Left forelimb (tissue), 1 donor: ENCODE results near the gene LRRC73.
"Not testable (repeated sequence)": the region's sequence is repeated elsewhere in the genome, so short reads cannot be mapped to it uniquely, and the experiment has no call there.

Experiments
- DNase-seq: peaks from one replicate; pipeline ENCODE4 v3.0.0-alpha.2; 2018; ENCODE audit warnings: low spot score

The LRRC73 gene, protein sequence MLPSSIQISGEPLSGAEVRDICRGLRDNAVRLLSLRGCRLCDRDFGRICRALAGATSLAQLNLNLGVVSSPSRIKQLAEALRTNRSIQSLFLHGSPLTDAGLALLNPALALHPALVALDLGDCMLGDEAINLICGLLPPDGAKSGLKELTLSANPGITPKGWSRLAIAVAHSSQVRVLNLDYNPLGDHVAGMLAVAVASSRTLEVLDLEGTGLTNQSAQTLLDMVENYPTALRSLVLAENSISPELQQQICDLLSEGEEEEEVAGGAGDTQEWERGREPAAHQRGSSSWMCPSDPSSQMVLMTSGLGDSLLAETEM

DNA sequence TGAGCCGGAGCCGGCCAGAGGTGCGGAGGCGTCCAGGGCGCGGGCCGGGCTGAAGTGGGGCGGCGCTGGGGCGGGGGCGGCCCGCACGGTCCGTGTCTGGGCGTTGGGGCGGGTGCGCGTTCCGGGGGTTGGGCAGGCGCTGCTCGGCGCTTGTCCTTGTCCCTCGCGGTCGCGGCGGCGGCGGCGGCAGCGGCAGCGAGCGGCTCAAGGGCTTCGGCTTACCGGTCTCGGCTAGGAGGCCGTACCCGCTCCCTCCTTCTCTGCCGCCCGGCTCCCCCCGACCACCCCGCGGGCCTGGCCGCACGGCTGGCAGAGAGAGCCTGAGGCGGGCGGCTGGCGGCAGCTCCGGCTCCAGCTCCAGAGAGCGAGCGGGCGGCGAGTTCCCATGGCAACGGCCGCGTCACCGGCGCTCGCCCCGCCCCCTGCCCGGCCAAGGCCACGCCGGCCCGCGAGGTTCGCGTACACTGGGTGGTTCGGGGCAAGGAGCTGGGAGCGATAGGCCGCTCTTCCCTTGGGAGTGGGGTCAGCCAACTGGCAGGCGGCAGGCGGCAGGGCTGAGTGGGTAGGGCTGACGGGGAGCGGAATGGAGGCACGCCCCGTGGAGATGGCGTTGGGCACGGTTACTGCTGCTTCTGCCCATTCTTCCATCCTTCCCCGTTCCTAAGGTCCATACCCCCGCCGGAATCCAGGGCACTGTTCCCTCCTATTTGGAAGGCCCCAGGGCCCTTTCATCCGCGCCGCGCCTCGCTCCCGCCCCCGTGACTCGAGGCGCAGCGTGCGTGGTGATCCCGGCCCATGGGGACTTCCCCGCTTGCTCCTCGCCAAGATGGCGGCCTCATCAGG is at the start of gene LRRC73:
Gene LRRC73 (minus strand): TSS at position 363 of the 843 bp plus-strand sequence. CDS start 561 bp downstream, outside the sequence.
- peak; percentile 91 for DNase-seq

GRCh38 chr6:43559328-43559727 is 49.2 kb upstream of the LRRC73 start:
- DNase-seq = no peak

GRCh38 chr6:43557620-43558019 is 47.5 kb upstream of the LRRC73 start:
- not testable (repeated sequence) for DNase-seq

- no peak for DNase-seq
These were observed 37.1 kb upstream of the LRRC73 start for GRCh38 chr6:43547222-43547621.

- DNase-seq = no peak
These were observed 34.3 kb upstream of the LRRC73 start for GRCh38 chr6:43544461-43544860.

- no peak for DNase-seq
These were observed 31.8 kb upstream of the LRRC73 start for GRCh38 chr6:43541774-43542471.

GRCh38 chr6:43540507-43540906 is 30.4 kb upstream of the LRRC73 start:
- no peak for DNase-seq

DNA sequence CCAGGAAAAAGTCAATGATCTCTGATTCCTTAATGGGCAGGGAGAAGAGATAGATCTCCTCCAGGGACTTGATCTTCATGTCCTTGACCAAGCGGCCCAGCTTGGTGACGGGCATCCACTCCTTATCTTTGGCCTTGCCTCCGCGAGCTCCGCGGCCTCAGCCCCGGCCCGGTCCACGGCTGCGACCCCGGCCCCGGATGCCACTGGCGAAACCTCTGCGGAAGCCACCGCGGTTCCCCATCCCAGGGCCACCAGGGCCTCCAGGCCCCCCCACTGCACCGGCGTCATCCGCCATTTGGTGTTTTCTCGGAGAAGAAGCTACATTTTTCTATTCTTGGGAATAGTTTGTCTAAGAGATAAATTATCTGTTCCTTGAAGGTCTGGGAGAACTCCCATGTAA is 29.3 kb upstream of the LRRC73 start:
- DNase-seq = not testable (repeated sequence)

DNA sequence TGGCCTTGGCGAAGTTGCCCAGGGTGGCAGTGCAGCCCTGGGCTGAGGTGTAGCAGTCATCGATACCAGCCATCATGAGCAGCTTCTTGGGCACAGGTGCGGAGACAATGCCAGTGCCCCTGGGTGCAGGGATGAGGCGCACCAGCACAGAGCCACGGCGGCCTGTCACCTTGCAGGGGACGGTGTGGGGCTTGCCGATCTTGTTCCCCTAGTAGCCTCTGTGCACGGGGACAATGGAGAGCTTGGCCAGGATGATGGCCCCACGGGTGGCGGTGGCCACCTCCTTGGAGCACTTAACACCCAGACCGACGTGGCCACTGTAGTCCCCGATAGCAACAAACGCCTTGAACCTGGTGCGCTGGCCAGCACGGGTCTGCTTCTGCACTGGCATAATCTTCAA is 28.8 kb upstream of the LRRC73 start:
- DNase-seq = not testable (repeated sequence)

GRCh38 chr6:43532201-43532600 is 22.1 kb upstream of the LRRC73 start:
- DNase-seq = no peak

- DNase-seq = no peak
These were observed 14.4 kb upstream of the LRRC73 start for GRCh38 chr6:43524483-43524961.

DNA sequence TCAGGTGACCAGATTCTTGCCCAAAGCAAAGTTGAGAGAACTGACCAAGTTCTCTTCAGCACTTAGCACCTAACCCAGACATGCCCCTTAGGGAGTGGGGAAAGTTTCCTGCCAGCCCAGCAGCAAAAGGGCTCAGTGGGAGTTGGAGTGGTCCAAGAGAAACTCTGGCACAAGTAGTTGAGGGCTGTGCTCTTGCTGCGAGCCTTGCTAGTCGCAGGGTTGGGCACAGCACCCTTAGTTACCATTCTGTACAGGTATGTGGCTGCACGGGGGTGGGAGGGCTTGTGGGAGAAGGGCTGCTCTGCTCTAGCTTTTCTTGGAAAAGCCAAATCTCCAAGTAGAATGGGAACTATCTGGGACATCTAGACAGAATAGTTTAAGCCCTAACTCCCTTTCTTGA is 13.1 kb upstream of the LRRC73 start:
- DNase-seq = no peak

DNA sequence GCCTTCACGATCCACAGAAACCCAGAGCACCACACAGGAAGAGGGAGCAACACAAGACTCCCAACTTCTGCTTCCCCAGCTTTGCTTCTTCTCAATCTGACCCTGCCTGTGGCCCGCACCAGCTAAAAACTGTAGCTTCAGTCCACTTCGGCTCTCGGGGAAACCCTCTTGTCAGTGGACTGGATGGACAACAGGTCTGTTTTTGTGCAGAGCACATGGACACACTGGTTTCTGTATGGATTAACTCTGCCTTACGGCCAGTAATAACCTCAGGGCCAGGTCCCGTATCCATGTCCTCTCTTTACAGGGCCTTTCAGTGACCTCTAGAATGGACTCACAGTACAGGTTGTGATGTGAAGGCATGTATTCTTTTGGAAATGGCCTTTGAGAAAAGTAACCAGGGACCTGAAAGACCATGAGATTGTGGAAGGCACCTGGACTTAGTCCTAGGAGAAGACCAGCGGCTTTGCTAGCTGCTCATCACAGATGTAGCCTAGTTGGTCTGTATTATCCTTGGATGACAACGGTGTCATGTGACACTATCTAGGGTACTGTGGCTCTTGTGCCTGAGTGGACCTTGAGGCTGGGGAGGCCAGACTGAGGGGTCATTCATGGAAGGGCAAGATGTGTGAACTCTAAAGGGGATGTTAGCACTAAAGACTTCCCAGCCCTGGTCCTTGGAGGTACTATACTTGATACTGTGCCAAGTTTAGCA is 12.6 kb upstream of the LRRC73 start:
- DNase-seq = no peak

- DNase-seq = no peak
These were observed 11.7 kb upstream of the LRRC73 start for GRCh38 chr6:43521836-43522235.

DNA sequence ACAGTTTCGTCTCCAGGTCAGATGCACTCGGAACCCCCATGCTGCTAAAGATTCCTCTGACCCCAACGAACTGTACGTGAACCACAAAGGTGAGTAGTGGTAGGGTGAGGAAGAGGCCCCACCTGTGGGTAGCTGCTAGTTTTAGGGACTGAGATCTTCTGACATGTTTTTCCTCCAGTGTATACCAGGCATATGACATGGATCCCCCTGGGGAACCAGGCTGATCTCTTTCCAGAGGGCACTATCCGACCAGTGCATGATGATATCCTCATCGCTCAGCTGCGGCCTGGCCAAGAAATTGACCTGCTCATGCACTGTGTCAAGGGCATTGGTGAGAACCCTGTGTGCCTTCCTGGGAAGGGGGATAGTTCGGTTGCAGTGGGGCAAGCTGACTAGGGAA is 10.0 kb upstream of the LRRC73 start:
- DNase-seq = no peak

DNA sequence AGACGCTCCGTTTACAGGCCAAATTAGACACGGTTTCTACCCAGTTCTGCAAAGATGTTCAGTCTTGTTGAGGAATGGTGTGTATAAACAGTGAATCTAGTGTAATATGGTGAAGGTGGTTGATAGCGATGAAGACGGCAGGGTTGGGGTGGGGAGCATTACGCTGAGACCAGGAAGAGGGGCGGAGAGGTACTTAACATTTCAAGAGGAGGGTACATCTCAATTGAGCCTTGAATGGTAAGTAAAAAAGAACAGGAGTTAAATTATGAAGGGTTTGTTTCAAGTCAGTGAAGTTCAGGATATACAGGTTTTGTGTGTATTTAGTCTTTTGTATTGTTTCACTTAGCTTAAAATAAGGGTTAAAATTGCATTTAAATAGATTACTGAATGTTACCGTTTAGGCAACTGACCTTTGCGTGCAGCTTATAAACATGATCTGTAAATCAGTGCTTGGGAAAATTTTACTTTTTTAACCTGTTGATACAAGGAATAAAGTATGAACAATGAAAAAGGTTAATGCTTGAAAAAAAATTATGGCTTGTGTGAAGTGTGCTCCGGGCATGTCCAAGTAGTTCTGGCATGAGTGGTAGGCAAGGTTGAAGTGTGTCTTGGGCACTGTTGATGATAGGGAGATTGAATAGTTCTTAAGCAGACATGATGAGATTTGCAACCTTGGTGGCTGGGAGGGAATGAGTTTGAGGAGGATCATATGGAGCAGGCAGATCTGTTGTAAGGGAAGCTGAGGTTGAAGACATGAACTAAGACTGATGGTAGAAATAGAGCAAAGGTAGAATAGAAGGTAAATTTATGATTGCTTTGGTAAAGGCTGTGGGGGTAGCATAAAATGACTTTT is 7.6 kb upstream of the LRRC73 start:
- no peak for DNase-seq

GRCh38 chr6:43516697-43517504 is 6.8 kb upstream of the LRRC73 start, which contains the start of the genes POLR1C and YIPF3:
Gene POLR1C, plus strand, starts transcription at chr6:43517089. Its CDS starts 21 bp downstream, at chr6:43517110.
Gene YIPF3, minus strand, starts transcription at chr6:43516926. Its CDS starts 119 bp downstream, at chr6:43516807.
- DNase-seq = peak; percentile 97

DNA sequence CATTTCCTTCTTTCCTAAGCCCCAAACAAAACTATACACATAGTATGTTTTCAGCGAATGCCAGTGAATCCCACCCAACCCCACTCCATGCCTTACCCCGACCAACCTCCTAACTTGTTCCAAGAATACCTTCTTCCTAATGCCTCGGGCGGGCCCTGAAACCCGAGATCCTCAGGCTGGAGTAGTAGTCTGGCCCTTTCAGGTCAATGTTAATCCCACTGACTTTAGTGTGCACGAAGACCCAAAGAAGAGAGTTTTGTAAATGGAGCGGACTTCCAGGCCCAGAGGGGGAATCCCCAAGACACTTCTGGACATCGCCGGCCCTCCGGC is 6.2 kb upstream of the LRRC73 start:
- no peak for DNase-seq

DNA sequence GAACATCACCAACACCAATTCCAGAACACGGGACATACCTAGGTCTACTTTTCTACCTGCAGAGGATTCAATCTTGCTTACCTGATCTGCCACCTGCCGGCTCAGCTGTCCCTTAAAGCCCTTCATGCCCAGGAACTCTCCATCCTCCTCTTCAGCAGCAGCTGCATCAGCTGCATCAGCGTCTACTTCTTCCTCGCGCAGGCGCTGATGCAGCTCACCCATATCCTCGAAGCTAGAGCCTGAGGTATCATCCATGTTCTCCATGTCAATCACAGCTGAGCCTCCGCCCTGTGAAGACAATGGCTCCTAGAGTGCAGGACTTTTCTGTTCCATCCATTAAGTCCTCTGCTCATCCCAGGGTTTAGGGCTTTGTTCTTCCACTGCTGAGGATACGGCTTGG is 5.7 kb upstream of the LRRC73 start:
- DNase-seq = no peak

- no peak for DNase-seq
These were observed 1.8 kb upstream of the LRRC73 start for GRCh38 chr6:43511824-43512415.
